Stomach (tissue), 4 donors: ENCODE data around the gene ZFAND4.

Experiments
- CTCF ChIP-seq, 7 experiments: fragments of 450-650 bp in 4 of 7; fragments of 200-600 bp in 3 of 7; sonication (generic) in 3 of 7; IDR thresholded peaks; one replicate each; pipeline ENCODE4 v1.5.1; 2016 to 2019; ENCODE audit warnings: antibody characterized with exemption in 7 of 7, control low read depth in 2 of 7, mild to moderate bottlenecking in 1 of 7
- POLR2A ChIP-seq, 4 donors: fragments of 450-650 bp; IDR thresholded peaks; one replicate each; pipeline ENCODE4 v1.6.1; 2016; ENCODE audit warnings: antibody characterized with exemption in 4 of 4, control low read depth in 2 of 4, mild to moderate bottlenecking in 1 of 4, moderate library complexity in 1 of 4

- TF ChIP-seq CTCF (IDR thresholded peaks at IDR 0.05), result no peak
- TF ChIP-seq POLR2A (IDR thresholded peaks at IDR 0.05), result no peak
These were observed 76.0 kb downstream of the ZFAND4 start for GRCh38 chr10:45596526-45596925.
